Activated CD4-positive, alpha-beta T cell treated with anti-CD3 and anti-CD28 coated beads, Interleukin-2, Interleukin-4, amounts not matched to agents 100 ng/mL and 50 ng/mL, durations not matched to agents 16 hours and 8 hours (primary cell): ENCODE measurements around the gene ZSCAN5A.
"Not testable (repeated sequence)": the region's sequence is repeated elsewhere in the genome, so short reads cannot be mapped to it uniquely, and the experiment has no call there.

Experiments
- DNase-seq: peaks from one replicate; pipeline ENCODE4 v3.0.0-alpha.2; 2020; ENCODE audit warnings: low spot score

ZSCAN5A gene, protein sequence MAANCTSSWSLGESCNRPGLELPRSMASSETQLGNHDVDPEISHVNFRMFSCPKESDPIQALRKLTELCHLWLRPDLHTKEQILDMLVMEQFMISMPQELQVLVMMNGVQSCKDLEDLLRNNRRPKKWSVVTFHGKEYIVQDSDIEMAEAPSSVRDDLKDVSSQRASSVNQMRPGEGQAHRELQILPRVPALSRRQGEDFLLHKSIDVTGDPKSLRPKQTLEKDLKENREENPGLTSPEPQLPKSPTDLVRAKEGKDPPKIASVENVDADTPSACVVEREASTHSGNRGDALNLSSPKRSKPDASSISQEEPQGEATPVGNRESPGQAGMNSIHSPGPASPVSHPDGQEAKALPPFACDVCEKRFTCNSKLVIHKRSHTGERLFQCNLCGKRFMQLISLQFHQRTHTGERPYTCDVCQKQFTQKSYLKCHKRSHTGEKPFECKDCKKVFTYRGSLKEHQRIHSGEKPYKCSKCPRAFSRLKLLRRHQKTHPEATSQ

DNA sequence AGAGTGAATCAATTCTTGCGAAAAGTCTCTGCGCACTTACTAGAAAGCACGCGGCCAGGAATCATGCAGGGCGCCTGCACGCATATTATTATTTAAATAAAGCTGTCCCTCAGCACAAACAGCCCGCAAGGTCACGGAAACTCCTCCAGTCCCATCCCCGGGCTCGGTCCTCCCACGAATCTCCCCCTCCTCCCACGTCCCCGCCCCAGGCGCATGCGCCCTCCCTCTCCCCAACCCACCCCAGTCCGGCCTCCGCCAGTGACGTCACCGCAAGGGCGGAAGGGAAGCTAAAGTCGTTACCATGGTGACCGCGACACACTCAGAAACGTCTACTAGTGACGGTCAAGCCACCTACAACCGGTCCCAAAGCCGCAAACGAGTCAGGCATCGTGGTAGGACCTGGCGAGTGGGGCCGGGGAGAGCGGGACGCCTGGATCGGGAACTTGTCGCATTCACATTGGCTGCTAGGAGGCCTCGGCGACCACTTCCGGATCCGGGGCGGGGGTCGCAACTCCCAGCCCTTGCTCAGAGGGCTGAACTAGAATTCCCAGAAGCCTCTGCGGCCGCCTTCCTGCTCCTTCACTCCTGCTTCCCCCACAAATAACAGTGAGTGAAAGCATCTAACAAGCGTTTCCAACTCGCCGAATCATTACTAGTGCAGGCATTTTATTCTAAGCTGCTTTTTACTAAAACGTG lies at the start of gene ZSCAN5A:
TSS of gene ZSCAN5A (minus strand) at position 459 of the 696 bp plus-strand sequence. CDS start 89,793 bp downstream, outside the sequence.
- DNase-seq = peak; percentile 96

DNA sequence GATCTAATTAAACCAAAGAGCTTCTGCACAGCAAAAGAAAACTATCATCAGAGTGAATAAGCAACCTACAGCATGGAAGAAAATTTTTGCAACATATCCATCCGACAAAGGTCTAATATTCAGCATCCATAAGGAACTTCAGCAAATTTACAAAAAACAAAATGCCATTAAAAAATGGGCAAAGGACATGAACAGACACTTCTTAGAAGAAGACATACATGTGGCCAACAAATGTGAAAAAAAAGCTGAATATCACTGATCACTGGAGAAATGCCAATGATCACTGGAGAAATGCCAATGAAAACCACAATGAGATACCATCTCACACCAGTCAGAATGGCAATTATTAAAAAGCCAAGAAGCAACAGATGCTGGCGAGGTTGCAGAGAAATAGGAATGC lies 46.2 kb upstream of the ZSCAN5A start:
- DNase-seq = no peak

DNA sequence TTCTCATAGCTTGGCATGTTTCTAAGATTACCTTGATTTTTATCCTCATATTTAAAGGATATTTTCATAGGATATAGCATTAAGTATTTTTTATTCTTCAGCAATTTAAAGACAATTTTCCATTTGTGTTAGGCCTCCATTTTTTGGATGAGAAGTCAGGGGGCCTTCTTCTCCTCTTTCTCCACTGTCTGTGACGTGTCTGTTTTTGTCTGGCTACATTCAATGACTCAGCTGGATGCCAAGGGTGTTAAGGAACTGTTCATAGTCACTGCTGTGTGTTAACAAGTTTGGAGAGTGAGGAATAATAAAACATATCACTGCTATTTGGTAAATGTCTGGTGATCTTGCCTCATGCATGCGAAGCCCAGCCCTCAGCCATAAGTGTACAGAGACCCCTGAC lies 42.3 kb upstream of the ZSCAN5A start:
- no peak for DNase-seq

DNA sequence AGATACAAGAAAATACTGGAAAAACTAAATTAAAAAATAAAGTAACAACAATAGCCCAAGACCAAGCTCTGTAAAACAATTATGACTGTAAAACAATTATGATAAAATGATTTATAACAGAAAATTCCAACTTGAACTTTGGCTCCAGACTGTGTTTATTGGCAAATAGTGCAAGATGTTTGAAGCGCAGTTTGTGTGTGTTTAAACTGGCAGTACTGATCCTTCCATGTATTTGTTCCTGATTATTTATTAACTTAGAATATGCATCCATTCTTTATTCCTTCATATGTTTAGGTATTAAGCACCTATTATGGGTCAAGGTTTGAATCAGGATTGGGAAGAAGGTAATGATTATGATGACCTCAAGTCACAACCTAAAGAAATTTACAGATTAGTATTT lies 40.9 kb upstream of the ZSCAN5A start:
- DNase-seq = no peak

DNA sequence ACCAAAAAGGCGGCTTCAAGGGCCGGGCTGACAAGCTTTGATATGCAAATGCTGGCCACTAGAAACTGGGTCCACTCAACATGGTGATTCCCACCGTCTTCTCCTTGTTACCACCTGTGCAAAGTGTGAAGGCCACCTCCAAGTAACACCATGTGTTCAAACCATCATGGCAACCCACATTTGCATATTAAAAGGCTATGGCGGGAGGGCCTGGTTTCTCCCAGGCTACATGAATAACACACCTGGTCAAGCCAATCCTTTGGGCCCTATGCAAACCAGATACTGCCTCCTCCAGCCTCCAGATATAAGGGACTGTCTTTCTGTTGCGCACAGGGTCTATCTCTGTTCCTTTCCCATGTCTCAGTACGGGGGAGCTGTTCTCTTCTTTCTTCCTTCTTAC lies 36.6 kb upstream of the ZSCAN5A start:
- no peak for DNase-seq

DNA sequence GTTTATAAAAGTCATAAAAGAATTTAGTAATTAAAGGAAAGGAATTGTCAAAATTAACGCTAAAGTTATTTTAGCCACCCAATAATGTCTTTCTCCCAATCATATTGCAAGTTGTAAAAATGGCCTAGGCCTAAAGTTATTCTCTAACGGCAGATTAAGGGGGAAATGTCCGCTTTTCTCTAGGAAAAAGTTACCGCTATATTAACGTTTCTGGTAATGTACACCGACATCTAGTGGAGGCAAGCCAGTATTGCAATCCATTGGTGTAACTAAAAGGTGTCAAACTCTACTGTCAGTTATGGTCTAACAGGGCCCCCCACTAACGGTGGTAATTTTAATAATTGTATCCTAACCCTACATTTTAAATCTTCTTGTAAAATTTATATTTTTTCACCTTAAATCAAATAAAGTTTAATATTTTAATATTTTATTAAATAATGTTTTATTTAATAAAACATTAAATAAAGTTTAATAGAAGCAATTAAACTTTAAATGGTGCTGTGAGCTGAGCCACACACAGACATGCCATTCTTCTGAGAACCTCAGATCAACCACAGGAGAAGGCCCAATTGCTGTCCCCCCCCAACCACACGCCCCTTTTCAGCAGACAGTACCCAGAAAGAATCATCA lies 35.9 kb upstream of the ZSCAN5A start:
- DNase-seq = peak; percentile 50

DNA sequence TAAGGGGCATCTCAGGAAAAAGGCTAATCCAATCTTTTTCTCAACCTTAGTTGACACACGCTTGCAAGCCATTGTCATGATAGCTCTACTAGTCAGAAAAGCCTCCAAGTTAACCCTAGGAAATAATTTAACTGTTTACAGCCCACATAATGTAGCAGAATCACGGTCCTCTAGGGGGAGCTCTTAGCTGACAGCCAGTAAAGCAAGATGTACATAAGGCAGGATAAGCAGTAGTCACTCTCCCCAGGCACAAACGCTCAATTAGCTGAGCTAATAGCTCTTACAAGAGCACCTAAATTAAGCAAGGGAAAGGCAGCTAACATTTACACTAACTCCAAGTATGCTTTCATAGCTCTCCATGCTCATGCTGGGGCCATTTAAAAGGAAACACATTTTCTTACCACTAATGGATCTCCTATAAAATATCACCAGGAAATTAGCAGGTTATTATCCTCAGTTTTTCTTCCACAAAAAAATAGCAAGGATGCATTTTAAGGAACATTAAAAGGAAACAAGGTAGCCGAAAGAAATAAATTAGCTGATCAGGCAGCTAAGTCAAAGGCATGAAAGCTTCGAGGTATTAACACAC lies 33.7 kb upstream of the ZSCAN5A start:
- peak; percentile 31 for DNase-seq

DNA sequence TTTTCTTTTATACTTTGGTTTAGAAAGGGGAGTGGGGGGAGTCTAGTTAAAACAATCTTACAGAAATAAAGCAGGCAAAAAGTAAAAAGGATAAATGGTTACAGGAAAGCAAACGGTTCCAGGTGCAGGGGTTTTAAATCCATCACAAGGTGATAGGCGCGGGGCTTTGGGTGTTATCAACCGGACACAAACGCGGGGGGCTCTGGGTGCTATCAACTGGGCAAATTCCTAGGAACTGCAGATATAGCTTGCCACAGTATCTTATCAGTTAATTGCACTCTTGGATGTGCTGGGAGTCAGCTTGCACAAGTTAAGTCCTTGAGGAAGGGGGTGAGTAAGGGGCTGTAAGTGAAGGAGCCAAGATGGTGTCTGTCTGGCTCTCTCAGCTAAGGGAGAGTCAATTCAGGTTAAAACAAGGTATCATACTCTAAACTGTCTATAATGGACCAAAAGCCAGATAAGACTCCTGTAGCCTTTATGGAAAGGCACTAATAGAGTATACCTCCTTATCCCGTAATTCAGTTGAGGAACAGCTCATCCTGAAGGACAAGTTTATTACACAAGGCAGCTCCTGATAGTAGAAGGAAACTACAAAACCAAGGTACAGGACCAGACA lies 32.6 kb upstream of the ZSCAN5A start:
- no peak for DNase-seq

DNA sequence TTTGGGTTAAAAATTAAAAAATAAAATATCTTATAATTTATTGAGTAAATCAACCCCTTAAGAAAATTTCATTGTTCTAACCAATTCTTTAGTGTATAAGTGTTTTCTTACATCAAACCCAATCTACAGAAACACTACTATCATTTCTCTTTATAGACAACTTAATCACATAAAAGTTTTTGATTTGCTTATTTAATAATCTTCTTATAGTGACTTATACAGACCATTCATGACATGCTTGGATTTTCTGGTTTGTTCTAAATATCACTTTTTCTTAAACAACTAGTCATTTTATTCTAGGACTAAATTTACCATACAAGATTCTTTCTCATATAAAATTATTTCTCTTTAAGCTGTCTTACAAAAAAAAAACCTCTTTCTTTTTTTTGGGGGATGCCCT lies 27.3 kb upstream of the ZSCAN5A start:
- no peak for DNase-seq

DNA sequence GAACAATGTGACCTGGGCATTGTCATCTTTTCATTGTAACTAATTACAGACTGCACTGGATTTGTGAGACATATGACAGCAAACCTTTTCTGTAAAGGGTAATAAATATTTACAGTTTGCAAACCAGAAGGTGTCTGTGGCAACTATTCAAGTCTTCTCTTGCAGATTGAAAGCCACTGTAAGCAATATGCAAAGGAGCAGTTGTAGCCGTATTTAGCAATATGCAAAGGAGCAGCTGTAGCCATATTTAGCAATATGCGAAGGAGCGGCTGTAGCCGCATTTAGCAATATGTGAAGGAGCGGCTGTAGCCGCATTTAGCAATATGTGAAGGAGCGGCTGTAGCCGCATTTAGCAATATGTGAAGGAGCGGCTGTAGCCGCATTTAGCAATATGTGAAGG lies 24.4 kb upstream of the ZSCAN5A start:
- DNase-seq = not testable (repeated sequence)

DNA sequence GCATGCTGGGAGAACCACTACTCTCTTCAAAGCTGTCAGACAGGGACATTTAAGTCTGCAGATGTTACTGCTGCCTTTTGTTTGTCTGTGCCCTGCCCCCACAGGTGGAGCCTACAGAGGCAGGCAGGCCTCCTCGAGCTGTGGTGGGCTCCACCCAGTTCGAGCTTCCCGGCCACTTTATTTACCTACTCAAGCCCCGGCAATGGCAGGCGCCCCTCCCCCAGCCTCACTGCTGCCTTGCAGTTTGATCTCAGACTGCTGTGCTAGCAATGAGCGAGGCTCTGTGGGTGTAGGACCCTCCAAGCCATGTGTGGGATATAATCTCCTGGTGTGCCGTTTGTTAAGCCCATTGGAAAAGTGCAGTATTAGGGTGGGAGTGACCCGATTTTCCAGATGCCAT lies 22.4 kb upstream of the ZSCAN5A start:
- not testable (repeated sequence) for DNase-seq

DNA sequence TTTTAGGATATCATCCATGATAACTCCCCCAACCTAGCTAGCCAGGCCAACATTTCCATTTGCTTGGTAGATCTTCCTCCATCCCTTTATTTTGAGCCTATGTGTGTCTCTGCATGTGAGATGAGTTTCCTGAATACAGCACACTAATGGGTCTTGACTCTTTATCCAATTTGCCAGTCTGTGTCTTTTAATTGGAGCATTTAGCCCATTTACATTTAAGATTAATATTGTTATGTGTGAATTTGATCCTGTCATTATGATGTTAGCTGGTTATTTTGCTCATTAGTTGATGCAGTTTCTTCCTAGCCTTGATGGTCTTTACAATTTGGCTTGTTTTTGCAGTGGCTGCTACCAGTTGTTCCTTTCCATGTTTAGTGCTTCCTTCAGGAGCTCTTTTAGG lies 20.7 kb upstream of the ZSCAN5A start:
- DNase-seq = not testable (repeated sequence)

DNA sequence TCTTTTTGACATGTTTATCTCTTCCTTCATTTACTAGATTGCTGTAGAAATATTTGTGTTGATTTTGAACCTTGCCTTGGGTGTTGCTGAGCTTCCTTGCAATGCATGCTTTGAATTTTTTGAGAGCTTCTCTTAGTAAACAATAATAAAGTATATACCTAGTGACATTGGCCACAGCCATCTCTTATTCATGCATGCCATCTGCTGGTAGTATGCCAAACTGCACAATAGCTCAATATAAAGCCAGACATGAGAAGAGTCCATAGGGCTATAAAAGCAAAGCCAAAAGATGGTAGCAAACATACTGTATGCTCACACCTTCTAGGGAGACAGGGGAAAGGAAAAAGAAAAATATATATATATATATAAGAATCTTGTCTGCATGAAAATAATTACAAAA lies 18.9 kb upstream of the ZSCAN5A start:
- DNase-seq = peak; percentile 42

DNA sequence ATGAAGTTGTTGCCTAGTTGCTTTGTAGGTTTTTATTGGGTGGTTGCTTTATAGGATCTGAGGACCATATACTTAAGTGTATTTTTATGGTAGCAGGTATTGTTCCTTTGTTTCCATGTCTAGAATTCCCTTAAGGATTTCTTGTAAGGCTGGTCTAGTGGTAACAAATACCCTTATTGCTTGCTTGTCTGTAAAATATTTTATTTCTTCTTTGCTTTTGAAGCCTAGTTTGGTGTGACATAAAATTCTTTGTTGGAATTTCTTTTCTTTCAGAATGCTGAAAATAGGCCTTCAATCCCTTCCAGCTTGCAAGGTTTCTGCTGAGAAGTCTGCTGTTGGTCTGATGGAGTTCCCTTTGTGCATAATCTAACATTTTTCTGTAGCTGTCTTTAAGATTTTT lies 18.1 kb upstream of the ZSCAN5A start:
- DNase-seq = no peak

DNA sequence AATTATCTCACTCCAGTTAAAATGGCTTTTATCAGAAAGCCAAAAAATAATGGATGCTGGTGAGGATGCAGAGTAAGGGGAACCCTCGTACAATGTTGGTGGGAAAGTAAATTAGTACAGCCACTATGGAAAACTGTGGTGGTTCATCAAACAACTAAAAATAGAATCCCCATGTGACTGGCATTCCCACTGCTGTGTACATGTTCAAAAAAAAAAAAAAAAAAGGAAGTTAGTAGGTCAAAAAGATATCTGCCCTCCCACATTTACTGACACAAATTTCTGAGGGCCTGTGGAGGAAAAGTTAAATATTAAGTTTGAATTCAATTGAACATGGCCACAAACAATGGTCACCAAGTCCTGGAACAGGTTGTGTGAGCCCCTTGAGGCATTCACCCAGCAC lies 9.8 kb upstream of the ZSCAN5A start:
- DNase-seq = no peak

DNA sequence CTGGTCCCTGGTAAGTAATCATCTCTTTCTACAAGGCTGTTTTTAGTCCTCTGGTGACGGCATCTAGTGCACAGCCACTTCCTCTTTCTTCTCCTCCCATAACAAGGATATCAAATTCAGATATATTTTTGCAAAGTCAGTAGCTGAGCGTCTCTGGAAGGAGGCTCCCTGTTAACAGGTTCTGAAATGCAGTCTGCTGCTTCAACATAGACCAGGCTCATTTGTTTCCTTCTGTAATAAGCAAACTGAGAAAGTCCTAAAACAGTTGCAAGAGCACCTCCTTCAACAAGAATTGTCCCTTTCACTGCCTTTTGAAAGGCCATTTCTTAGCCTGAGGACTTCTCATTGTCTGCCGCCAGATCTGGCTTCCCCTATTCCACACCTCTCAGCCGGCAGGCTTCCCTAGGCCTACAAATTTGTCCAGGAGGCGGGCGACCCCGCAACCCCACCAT lies 7.4 kb upstream of the ZSCAN5A start:
- no peak for DNase-seq

DNA sequence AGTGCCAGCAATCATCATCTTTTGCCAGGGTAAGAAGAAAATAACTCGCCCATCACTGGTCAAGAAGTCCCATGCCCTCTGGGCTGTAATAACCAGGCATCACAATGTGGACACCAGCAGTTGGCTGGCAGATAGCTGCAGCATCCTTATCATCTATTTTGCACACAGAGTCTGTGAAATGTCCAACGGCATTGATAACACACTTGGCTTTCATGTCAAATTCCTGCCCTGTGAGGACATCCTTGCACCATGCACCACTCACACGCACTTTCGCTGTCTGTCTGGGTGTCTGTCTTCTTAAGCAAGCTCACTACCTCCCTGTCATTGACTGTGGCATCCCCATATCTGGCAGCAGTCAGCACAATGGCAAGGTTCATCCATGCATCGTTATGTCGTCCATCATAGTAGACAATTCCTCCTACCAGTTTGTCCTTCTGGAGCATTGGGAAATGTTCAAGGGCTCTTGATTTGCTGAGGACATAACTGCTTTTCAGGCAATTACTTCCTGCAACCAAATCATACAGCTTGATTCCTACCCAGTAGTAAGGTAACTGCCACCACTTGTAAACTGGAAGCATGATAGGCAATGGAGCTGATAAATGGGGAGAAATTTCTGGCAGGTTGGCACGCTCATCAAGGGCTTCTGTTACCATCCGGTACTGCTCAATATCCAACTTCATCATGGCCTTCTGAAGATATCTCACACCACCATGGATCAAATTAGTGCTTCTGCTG lies 6.8 kb upstream of the ZSCAN5A start:
- DNase-seq = no peak

DNA sequence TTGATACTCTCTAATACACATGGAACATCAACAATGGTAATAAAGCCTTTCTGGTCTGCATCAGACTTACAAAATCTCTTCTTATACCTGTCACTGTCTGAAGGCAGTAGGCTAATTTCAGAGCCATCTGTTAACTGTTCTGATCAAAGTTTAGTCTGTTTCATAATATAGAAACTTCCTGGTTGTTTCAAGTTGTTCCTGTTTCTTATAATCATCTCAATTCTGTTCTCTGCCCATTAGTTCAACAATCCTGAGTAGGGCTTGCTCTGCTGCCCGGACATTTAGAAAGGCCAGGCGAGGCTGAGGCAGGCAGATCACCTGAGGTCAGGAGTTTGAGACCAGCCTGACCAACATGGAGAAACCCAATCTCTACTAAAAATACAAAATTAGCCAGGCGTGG lies 5.4 kb upstream of the ZSCAN5A start:
- DNase-seq = no peak

DNA sequence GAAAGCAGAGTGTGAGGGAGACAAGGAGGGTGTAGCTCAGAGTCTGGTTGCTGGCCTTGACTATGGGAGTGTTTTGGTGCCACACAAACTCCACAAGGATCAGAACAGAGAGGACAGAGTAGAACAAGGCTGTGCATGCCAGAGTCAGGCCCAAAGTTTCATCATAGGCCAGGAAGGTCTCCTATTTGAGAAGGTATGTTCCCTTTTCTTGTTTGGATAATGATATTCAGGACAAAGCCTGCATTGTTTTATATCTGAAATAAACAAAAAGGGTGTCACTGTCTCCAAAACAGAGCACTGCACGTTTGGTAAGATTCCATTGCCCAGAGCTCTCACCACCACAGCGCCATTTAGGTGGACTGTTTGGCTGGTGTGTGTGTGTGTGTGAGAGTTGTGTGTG lies 3.1 kb upstream of the ZSCAN5A start:
- DNase-seq = no peak

DNA sequence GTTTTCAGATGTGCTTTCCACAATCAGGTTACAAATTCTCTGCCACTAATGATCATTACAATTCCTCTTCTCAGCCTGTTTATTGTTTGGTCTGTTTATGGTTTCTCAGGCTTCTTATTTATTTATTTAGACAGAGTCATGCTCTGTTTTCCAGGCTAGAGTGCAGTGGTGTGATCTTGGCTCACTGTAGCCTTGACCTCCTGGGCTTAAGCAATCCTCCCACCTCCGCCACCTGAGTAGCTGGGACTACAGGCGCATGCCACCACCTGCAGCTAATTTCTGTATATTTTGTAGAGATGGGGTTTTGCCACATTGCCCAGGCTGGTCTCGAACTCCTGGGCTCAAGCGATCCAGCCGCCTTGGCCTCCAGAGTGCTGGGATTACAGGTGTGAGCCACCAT lies 2.1 kb upstream of the ZSCAN5A start:
- no peak for DNase-seq
